Measurements from ENCODE around the gene LYPD6B.

LYPD6B gene

DNA sequence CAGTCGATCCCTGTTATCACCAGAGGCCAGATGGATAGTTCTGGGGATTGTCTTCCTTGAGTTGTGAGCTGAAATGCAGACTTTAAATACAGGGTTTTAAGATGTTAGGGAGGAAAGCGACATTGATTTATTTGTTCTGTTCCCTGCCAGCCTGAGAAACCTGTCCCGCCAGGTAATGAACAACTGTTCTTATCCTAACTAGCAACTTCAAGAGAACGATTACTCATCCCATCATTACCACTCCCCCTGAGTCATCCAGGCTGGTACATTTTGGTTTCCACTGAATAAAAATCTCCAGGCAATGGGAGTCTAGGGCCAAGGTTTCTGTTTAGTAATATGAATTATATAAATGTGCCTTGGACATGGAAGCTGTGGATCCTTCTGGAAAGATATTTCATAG is 131.2 kb downstream of the LYPD6B start:
- DNase-seq (ENCODE audit: low read depth, low spot score): no peak
- H3K4me3 ChIP-seq (ENCODE audit: low read length): no peak overlapping the region

DNA sequence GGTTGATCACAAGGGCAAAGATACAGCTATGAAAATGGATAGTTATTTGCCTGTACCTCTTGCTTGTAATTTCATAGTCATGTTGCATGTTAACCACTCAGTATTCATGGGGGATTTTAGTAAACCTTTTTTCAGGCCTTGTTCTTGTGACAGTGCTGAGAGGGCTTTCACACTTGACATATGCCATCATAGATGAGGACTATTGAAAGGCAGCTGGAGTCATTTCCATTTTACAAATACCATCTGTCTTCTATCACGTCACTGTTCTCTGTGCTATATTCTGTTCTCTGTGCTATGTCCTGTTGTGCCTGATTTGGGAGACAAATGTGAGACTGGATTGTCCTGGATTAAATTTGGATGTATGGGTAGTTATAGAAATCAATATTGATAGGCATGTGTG is 131.7 kb downstream of the LYPD6B start:
- no peak for DNase-seq (ENCODE audit: low read depth, low spot score)
- H3K4me3 ChIP-seq (ENCODE audit: low read length): no peak overlapping the region

DNA sequence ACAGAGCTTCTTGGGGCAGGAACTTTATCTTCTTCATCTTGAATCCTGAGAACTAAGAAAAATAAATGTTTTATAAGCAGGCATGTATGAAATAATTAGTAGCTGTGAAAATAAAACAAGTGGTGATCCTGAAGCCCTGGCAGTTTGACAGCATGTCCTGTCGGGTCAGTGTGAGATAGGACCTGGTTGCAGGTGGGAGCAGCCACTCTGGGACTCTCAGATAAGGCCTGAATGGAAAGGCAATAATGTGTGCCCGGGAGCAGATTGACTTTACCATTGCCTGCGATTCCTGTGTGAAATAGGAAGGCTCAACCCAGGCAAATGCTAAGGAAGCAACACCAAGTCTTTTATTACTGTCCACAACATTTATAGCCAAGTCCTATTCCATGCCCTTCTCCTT is 132.4 kb downstream of the LYPD6B start:
- no peak overlapping the region for H3K4me3 ChIP-seq (ENCODE audit: low read length)
- no peak for DNase-seq (ENCODE audit: low read depth, low spot score)

DNA sequence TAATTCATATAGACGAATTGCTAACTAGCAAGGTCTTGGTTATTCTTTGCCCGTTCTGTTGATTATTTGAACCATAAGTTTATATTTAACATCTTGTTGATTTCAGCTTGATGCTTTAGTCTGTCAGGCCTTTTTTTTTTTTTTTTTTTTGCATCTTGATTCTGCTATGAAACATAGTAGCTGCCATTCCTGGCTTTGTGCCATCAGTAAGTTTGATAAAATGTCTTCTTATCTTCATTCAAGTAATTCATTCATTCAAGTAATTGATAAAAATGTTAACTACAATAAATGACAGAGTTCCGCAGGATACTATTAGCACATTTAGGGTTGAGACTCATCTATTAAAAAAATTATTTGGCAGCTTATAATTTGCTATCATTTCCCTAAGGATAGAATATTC is 134.7 kb downstream of the LYPD6B start:
- no peak for DNase-seq (ENCODE audit: low read depth, low spot score)
- no peak overlapping the region for H3K4me3 ChIP-seq (ENCODE audit: low read length)

DNA sequence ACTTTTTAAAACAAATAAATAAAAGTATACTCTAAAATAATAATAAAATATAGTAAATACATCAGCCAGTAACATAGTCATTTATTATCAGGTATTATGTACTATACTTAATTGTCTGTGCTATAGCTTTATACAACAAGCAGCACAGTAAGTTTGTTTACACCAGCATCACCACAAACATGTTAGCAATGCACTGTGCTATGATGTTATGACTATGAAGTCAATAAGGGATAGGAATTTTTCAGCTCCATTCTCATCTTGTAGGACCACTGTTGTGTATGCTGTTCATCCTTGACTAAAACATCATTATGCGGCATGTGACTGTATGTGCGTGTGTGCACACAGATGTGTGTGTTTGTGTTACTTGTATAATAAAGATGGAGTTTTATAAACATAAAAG is 137.5 kb downstream of the LYPD6B start:
- DNase-seq (ENCODE audit: low read depth, low spot score): no peak
- no peak overlapping the region for H3K4me3 ChIP-seq (ENCODE audit: low read length)

DNA sequence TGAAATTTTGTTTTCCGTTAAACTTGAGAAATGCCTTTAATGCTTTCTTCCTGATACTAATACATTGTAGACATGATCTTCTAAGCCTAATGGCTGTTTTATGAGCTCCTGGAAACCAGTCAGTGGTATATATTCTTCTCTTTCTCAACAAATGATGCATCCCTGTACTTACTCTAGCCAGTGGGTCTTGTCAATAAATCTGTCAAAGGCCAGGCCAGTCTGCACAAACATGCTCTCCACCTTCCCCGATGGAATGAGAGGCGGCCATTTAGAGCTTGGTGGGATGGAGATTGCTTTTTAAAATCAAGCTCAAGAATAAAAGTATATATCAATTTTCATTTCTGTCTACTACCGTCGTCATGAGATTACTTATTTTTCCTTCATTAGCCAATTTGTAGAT is 140.1 kb downstream of the LYPD6B start:
- H3K4me3 ChIP-seq (ENCODE audit: low read length): no peak overlapping the region
- DNase-seq (ENCODE audit: low read depth, low spot score): no peak

DNA sequence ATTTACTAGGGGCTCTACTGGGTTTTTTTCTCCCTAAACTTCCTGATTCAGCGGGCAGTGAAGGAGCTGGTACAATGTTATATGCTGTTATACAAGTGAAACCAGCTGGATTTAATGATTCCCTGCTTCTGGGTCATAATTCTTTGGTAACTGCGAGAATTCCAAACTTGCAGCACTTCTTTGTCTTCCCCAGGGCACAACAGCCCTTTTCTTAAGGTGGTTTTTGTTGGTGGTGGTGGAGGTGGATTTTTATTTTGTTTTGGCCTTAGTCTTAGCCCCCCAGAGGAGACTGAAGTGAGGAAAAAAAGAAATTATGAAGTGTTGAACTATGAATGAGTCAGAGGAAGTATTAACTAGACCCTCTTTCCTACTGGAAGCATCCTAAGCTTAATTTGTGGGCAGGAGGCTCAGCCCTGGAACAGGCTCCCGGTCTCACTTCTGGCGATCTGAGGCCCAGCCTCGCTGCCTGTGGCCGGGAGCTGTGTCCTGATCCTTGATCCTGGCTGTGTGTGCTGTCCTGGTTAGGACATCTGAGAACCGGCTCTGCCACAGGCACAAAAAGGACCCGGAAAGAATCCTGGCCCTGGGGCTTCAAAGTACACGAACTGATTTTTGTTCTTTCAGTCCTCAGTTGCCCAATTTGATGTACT is 141.9 kb downstream of the LYPD6B start:
- no peak for DNase-seq (ENCODE audit: low read depth, low spot score)
- no peak overlapping the region for H3K4me3 ChIP-seq (ENCODE audit: low read length)

DNA sequence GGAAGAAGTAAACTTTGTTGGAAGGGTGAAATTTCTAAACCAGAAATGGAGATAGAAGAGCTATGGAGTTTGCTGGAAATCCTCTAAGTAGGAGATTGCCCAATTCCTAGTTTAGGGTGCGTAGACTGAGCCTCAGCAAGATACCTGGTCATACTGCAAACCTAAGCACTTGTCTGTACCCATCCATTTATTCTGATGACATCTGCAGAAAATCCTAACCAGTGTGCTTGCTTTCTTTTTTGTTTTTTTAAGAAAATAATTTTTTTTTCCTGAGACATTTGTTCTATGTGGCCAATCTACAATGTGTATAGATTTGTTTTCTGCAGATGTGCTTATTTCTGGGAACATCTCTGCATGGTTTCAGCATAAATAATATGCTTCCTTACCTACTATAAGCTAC is 144.7 kb downstream of the LYPD6B start:
- H3K4me3 ChIP-seq (ENCODE audit: low read length): no peak overlapping the region
- no peak for DNase-seq (ENCODE audit: low read depth, low spot score)

DNA sequence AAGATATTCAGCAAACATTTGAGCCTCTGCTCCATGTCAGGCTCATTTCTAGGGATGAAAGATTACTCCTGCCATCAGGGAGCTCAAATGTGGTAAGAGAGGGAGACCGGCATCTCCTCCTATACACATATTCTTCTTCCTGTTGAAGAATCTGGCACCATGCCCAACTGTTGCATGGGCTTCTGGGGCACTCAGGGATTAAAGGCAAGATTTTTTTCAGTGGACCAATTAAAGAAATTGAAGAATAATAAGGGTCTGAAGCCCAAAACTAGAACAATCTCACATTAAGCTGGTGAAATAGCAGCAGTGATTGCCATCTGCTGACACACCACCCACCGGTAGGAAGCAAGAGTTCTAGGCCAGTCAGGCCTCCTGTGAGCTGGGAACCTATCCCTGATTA is 146.5 kb downstream of the LYPD6B start:
- H3K4me3 ChIP-seq (ENCODE audit: low read length): no peak overlapping the region
- no peak for DNase-seq (ENCODE audit: low read depth, low spot score)

DNA sequence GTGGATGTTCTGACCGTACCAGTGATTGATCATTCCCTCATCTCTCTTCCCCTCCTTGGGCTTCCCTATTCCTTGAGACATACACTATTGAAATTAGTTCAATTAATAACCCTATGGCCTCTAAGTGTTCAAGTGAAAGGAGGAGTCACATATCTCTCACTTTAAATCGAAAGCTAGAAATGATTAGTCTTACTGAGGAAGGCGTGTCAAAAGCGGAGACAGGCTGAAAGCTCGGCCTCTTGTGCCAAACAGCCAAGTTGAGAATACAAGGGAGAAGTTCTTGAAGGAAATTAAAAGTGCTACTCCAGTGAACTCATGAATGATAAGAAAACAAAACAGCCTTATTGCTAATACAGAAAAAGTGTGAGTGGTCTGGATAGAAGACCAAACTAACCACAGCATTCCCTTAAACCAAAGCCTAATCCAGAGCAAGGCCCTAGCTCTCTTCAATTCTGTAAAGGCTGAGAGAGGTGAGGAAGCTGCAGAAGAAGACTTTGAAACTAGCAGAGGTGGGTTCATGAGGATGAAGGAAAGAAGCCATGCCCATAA is 147.5 kb downstream of the LYPD6B start:
- H3K4me3 ChIP-seq (ENCODE audit: low read length): no peak overlapping the region
- DNase-seq (ENCODE audit: low read depth, low spot score): no peak

DNA sequence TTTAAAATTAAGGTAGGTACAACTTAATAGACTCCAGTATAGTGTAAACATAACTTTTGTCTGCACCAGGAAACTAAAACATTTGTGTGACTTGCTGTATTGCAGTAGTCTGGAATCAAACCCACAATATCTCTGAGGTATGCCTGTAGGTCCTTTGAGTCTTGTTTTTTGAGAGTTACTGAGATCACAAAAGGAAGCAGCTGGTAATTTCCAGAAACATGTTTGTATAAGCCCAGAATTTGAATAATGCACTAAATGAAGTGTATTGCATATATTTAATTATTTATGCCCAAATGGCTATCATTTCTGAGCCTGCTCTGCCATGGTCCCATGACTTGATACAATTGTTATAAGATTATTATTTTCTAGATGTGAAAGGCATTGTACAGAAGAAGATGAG is 148.6 kb downstream of the LYPD6B start:
- H3K4me3 ChIP-seq (ENCODE audit: low read length): no peak overlapping the region
- DNase-seq (ENCODE audit: low read depth, low spot score): no peak

DNA sequence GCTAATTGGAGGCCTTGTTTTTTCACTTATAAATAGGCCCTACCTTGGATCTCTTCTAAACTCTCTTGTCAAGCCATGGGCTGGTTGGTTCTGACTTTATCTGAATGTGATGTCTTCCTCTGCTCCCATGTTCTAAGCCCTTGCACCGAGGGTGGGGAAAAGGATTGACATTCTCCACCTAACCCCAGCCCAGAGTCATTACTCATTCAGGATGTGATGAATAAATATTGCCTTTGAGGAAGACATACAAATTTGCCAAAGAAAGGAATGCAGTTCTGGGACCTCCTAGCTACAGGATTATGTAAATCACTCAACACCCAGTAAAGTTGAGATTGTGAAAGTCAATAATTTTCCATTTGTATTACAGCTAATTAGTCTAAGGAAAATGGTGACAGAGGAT is 149.8 kb downstream of the LYPD6B start:
- DNase-seq (ENCODE audit: low read depth, low spot score): no peak
- no peak overlapping the region for H3K4me3 ChIP-seq (ENCODE audit: low read length)

DNA sequence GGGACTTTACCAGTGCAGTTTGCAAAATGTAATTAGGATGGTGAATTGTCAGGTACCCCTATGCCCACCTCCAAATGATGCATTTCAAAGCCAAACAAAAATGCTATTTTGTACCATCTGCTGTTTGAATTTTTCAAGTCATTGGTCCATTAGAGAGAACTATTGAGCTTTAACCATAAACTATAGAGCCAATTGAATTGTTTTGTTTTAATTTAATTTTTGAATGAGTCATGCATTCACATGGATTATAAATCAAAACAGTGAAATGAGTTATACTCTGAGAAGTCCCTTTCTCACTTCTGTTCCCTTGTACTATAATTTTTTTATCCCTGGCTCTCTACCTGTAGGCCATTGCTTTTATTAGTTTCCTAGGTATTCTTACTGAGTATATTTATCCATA is 151.3 kb downstream of the LYPD6B start:
- no peak for DNase-seq (ENCODE audit: low read depth, low spot score)
- H3K4me3 ChIP-seq (ENCODE audit: low read length): no peak overlapping the region

DNA sequence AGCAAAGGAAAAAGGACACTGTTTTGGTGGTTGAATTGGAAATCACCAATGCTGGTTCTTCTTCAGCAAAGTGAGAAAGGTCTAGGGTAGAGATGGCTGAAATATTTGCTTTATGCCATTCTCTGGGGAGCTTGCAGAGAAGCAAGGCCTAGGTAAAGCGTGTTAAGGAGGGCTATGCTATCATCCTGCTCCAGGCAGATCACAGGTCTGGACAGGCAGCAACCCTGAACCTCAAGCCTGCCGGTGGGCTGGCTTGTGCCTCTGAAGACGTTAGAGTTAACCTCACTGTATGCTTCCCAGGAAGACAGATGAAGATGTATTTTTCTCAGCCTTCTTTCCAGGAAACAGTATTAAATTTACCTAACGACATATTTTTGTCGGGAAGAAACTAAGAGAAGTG is 153.4 kb downstream of the LYPD6B start:
- no peak for DNase-seq (ENCODE audit: low read depth, low spot score)
- no peak overlapping the region for H3K4me3 ChIP-seq (ENCODE audit: low read length)

DNA sequence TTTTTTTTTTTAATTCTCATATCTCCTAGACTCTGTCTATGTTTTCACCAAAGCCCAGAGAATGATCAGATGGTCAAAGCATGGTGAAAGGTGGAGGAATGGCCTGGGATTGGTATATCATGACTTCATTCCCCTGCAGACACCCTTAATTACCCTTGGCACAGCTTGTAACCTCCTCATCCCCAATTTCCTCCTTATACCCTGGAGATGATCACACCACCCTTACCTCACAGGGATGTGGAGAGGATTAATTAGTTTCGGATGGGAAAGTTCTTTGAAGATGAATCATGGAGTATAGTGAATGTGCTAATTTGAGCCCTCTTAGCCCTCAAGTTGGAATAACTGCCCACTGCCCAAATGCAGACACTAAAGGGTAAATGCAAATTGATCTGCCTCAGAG is 153.9 kb downstream of the LYPD6B start:
- no peak overlapping the region for H3K4me3 ChIP-seq (ENCODE audit: low read length)
- no peak for DNase-seq (ENCODE audit: low read depth, low spot score)

DNA sequence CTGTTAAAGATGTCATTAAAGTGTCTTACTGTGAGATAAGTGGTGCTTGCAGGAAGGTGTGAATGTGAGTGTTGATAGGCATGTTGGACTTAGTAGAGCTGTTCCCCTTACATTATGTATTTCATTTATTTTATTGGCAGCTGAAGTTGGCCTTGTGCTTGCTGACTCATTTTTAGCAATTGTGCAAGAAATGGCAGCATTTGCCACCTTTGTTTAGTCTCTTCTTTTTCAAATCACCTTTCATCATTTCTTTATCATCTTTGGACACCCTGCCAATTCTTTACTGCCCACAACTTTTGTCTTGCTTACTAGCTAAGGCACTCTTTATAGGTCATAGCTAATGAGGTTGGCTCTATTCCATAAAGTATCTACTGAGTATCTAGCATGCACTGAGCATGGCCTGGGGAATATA is 161.6 kb downstream of the LYPD6B start:
- H3K4me3 ChIP-seq (ENCODE audit: low read length): no peak overlapping the region
- no peak for DNase-seq (ENCODE audit: low read depth, low spot score)

DNA sequence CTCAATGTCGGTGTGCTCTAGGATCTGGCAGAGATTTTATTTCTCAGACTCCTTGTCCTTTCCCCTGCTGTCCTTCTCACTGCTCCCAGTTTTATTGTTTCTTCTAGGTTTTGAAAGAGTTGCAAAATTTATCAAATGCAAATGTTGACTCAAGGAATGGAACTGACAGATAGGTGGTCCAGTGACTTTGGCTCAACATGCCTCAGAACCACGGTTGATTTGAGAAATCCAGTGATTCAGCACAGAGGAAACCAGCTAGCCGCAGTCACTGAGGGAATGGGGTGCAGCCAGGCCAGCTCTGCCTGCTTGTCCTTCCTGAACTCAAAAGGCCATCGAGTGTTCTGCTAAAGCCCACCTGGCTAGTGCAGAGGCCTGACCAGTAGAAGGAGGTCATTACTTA is 166.2 kb downstream of the LYPD6B start:
- no peak overlapping the region for H3K4me3 ChIP-seq (ENCODE audit: low read length)
- DNase-seq (ENCODE audit: low read depth, low spot score): no peak

DNA sequence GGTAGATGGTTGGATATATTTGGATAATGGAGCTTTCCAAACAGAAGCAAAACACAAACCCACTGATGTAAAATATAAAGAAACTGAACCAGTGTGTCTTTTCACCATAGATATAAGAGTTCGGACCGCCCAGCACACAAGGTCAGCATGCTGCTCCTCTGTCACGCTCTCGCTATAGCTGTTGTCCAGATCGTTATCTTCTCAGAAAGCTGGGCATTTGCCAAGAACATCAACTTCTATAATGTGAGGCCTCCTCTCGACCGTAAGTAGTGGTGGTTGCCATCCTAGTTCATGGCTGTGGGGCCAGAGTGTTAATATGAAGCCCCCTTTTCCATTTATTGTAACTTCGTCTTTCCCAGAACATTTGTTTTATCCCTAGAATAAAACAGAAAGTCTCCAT is 166.6 kb downstream of the LYPD6B start:
- H3K4me3 ChIP-seq (ENCODE audit: low read length): no peak overlapping the region
- DNase-seq (ENCODE audit: low read depth, low spot score): no peak

DNA sequence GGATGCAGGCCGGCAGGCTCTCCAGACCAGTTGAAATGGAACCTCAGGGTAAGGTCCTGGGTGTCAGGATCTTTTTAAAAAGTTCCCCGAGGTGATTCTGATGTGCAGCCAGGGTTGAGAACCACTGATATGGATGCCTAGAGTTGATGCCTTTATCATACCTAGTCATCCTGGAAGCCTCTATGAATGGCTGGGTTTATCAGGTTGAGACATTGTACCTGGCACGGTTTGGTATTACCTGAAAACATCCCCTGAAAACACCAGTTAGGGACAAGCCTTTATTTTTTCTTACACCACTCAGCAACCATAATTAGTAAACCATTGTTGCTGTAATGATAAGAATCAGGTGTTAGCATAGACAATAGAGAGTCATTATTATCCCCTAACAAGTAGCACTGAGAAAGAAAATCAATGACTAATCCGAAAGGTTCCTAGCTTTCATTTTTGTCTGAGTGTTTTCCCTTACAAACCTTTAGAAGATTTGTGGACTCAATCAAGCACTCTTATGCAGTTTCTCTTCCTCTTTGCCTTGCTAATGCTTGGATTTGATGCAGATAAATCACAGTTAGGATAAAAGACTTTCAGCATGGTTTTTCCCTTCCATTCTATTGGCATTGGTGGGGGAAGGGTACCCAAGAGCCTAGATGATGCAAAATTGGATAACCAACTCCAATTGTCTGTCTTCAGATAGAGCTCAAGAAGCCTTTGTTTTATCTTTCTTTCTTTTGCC is 175.4 kb downstream of the LYPD6B start:
- H3K4me3 ChIP-seq (ENCODE audit: low read length): no peak overlapping the region
- no peak for DNase-seq (ENCODE audit: low read depth, low spot score)

DNA sequence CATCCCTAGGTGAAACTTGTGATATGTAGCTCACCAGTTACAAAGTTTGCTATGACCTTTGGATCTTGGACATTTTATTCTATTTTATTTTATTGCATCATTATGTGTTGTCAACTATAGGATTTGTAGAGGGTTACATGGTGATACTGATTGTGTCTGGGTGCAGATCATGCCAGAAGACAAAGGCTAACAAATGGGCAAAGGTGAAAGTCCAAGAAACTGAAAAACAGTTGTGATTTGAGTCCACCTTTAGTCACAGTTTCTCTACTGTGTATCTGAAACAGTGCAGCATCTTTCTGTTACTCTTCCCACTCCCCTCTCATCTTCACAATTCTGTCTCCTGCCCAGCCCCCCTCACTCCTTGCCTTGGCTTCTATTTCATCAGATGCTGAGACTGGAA is 180.0 kb downstream of the LYPD6B start:
- DNase-seq (ENCODE audit: low read depth, low spot score): no peak

DNA sequence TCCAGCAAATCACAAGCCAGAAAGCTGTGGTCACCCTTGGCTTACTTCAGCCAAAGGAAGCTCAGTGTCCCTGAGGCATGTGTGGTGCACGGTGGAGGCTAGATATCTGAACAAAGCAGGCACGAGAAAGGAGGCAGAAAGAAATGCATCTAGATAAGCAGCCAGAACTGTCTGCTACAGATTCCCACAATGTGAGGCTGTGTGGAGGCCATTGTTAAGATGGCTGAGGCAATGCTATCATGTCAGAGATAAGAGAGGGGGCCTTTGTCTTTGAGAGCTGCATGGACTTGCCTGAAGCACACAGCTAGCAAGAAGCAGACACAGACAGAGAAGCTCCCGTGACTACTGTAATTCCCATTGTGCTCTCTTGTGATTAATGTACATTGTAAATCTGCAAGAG is 181.4 kb downstream of the LYPD6B start:
- no peak overlapping the region for H3K4me3 ChIP-seq (ENCODE audit: low read length)
- no peak for DNase-seq (ENCODE audit: low read depth, low spot score)

More for the DNA sequence above, 180.0 kb downstream of the LYPD6B start:
- no peak overlapping the region for H3K4me3 ChIP-seq (ENCODE audit: low read length)

Data from Jurkat, Clone E6-1 (cell line).